Measurements from ENCODE around the gene TAGAP. TPM values are rescaled to one million over a fixed set of nuclear protein-coding genes. Genes with fewer than 3 reads are reported as not detected.
A peak's percentile ranks its signal among the peaks of the same experiment; 100 is the strongest.
"Not testable (repeated sequence)": the region's sequence is repeated elsewhere in the genome, so short reads cannot be mapped to it uniquely, and the experiment has no call there.

The TAGAP gene
- total RNA-seq, 1 experiment from 2014 or later: 5.7 TPM

DNA sequence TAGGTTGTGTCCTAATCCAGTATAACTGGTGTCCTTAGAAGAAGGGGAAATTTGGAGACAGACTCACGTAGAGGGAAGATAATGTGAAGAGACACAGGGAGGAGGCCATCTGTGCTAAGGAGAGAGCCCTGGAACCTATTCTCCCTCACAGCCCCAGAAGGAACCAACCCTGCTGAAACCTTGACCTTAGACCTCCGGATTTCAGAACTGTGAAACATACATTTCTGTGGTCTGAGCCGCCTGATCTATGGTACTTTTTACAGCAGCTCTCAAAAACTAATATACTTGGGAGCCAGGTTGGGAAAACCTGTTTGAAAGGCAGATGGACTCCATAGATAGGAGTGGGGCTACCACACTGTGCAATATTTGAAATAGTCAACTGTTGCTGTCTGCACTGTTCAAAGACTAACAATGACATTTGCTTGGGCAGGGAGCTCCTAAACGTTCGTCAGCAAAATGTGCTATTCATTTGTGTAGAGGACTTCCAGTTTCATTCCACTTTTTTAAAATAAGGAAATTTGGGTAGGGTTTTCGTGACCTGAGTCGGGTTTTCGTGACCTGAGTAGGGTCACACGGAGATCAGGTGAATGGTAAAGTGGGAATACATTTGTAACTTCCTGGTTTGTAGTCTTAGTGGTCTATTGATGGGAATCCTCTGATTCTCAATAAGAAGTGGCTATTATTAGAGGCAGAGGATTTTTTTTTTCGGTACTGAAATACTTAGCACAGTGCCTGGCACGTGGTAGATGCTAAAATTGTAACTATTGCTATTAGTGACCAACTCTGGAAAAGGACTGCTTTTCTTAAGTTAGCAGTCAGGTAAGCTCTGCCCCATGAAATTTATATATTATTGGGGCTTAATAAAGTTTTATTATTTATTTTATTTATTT lies 11.4 kb downstream of the TAGAP start:
- Histone ChIP-seq H3K4me3 (no peak overlapping the region), H3K27ac (no peak overlapping the region), H3K27me3 (replicated peaks) (no peaks in the 10 kb centered on the region), H3K36me3 (no peaks in the 10 kb centered on the region), H3K9me3 (replicated peaks) (no peaks in the 10 kb centered on the region), H3K4me1 (replicated peaks) (no peaks in the 10 kb centered on the region)
- DNase-seq (ENCODE audit: low read depth in 1 of 2, low spot score in 2 of 2): no peak

- no peak for DNase-seq (ENCODE audit: low read depth in 1 of 2, low spot score in 2 of 2)
- Histone ChIP-seq H3K4me1 (replicated peaks) (no peaks in the 10 kb centered on the region), H3K4me3 (no peak overlapping the region), H3K27ac (no peak overlapping the region), H3K9me3 (replicated peaks) (no peaks in the 10 kb centered on the region), H3K27me3 (replicated peaks) (no peaks in the 10 kb centered on the region), H3K36me3 (no peaks in the 10 kb centered on the region)
These were observed 12.9 kb downstream of the TAGAP start for GRCh38 chr6:159031846-159032245.

DNA sequence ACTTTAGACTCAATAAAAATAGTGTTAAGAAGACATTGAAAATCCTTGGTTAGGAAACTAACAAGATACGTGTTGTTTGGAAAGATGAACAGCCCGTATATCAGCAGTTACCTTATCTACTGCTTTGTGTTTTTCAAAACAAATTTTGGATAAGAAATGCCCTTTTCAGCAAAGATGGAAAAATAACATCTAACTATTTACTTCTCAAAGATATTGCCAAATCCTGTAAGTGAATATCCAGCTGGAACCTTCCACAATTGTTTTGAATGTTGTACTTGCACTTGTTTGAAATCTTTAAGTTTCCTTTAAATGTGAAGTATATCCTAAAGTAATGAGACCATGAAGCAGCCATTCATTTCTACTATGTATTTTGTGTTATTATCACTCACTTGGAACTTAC lies 14.6 kb downstream of the TAGAP start:
- H3K4me3 ChIP-seq: no peak overlapping the region
- H3K27ac ChIP-seq: no peak overlapping the region
- no peaks in the 10 kb centered on the region; the same call in 1 of the 2 replicates for H3K9me3 ChIP-seq (replicated peaks)
- no peaks in the 10 kb centered on the region for H3K27me3 ChIP-seq (replicated peaks)
- no peaks in the 10 kb centered on the region for H3K36me3 ChIP-seq
- H3K4me1 ChIP-seq (replicated peaks): no peaks in the 10 kb centered on the region
- no peak for DNase-seq (ENCODE audit: low read depth in 1 of 2, low spot score in 2 of 2)

GRCh38 chr6:159025224-159025623 lies 19.6 kb downstream of the TAGAP start:
- not testable (repeated sequence) for H3K27me3 ChIP-seq (replicated peaks); H3K27ac ChIP-seq; H3K9me3 ChIP-seq (replicated peaks); H3K4me1 ChIP-seq (replicated peaks); H3K4me3 ChIP-seq; H3K36me3 ChIP-seq; DNase-seq (ENCODE audit: low read depth in 1 of 2, low spot score in 2 of 2)

DNA sequence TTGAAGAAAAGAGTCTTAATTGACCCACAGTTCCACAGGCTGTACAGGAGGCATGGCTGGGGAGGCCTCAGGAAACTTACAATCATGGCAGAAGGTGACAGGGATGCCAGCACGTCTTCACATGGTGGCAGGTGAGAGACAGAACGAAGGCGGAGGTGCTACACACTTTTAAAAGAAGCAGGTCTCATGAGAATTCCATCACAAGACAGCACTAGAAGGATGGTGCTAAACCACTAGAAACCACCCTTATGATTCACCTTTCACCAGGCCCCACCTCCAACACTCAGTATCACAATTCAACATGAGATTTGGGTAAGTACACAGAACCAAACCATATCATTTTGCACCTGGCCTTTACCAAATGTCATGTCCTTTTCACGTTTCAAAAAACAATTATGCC lies 20.9 kb downstream of the TAGAP start:
- Histone ChIP-seq H3K27me3 (replicated peaks) (no peaks in the 10 kb centered on the region), H3K9me3 (replicated peaks) (no peaks in the 10 kb centered on the region; the same call in 1 of the 2 replicates), H3K27ac (no peak overlapping the region), H3K4me1 (replicated peaks) (no peaks in the 10 kb centered on the region), H3K36me3 (no peaks in the 10 kb centered on the region), H3K4me3 (no peak overlapping the region)
- DNase-seq (ENCODE audit: low read depth in 1 of 2, low spot score in 2 of 2): no peak

DNA sequence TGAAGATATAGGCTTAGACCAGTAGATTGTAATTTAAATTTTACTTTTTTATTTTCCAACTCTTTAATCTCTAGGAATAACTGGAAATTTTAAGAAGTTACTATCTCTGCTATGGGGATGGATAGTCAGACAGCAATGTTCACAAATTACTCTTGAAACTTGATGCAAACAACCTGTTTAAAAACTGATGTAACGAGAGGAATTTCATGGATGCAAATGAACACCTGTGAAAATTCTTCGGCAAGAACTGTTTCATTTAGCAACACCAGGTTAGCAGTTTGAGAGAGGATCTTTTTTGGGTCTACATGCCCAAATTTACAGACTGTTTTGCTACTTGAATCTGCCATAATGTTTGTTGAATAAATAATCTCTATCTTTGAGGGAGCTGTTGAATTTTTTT lies 24.8 kb downstream of the TAGAP start:
- H3K4me3 ChIP-seq: no peak overlapping the region
- H3K36me3 ChIP-seq: no peaks in the 10 kb centered on the region
- H3K27me3 ChIP-seq (replicated peaks): no peaks in the 10 kb centered on the region
- no peaks in the 10 kb centered on the region; the same call in 1 of the 2 replicates for H3K9me3 ChIP-seq (replicated peaks)
- H3K4me1 ChIP-seq (replicated peaks): no peaks in the 10 kb centered on the region
- no peak for DNase-seq (ENCODE audit: low read depth in 1 of 2, low spot score in 2 of 2)
- no peak overlapping the region for H3K27ac ChIP-seq

DNA sequence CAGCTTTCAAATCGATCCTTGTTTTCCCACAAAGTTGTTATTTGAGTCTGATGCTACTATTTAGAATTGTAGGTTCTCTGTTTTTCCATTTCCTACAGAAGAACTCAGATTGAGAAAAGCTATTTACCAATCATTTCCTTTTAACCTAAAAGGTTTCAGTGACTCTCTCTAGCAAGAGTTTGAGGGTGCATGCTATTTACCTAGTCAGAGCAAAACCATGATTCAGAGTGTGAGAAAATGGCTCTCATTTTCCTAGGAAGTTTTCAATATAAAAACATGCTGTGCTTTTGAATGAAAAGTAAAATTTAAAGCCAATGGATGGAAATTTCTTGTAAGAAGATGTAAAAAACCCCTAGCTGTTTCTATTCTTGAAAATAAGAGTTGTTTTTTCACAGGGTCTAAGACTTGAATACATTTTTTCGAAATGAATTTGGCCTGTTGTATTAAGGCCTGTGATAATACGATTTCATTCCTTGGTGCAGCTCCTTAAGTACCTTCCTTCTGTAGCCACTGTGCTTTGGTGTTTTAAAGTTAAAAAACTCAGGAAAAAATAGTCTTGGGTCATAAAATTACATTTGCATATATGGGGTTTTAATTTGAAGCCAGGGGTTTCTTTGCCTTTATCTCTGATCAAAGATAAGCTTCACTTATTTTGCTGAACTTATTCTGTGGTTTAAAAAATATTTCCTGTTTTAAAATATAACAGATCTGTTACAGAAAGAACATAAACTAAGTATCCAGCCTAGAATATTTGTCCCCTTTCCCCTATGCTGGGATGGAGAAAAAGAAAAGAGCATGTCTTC lies 26.8 kb downstream of the TAGAP start:
- Histone ChIP-seq H3K4me3 (no peak overlapping the region), H3K27me3 (replicated peaks) (no peaks in the 10 kb centered on the region), H3K9me3 (replicated peaks) (no peaks in the 10 kb centered on the region), H3K4me1 (replicated peaks) (no peaks in the 10 kb centered on the region), H3K27ac (no peak overlapping the region), H3K36me3 (no peaks in the 10 kb centered on the region)
- DNase-seq (ENCODE audit: low read depth in 1 of 2, low spot score in 2 of 2): no peak

GRCh38 chr6:159014406-159014805 lies 30.4 kb downstream of the TAGAP start:
- Histone ChIP-seq H3K27ac (no peak overlapping the region), H3K27me3 (replicated peaks) (no peaks in the 10 kb centered on the region), H3K4me3 (no peak overlapping the region), H3K4me1 (replicated peaks) (0 out of 2 replicates have a peak, but pooled peaks cover 5% of the 10 kb centered on the region), H3K36me3 (no peaks in the 10 kb centered on the region), H3K9me3 (replicated peaks) (no peaks in the 10 kb centered on the region)
- no peak for DNase-seq (ENCODE audit: low read depth in 1 of 2, low spot score in 2 of 2)

GRCh38 chr6:159013229-159013628 lies 31.6 kb downstream of the TAGAP start:
- Histone ChIP-seq H3K9me3 (replicated peaks) (no peaks in the 10 kb centered on the region), H3K4me1 (replicated peaks) (peaks cover 8% of the 10 kb centered on the region; the same call in 1 of the 2 replicates), H3K27me3 (replicated peaks) (no peaks in the 10 kb centered on the region), H3K36me3 (no peaks in the 10 kb centered on the region), H3K4me3 (no peak overlapping the region), H3K27ac (no peak overlapping the region)
- no peak for DNase-seq (ENCODE audit: low read depth in 1 of 2, low spot score in 2 of 2)

- Histone ChIP-seq H3K27ac (no peak overlapping the region), H3K9me3 (replicated peaks) (no peaks in the 10 kb centered on the region), H3K27me3 (replicated peaks) (no peaks in the 10 kb centered on the region), H3K4me1 (replicated peaks) (peaks cover 8% of the 10 kb centered on the region; the same call in 1 of the 2 replicates), H3K4me3 (no peak overlapping the region), H3K36me3 (no peaks in the 10 kb centered on the region)
- peak in 1 of 2 experiments; percentile 18 for DNase-seq (ENCODE audit: low read depth in 1 of 2, low spot score in 2 of 2)
These were observed 32.6 kb downstream of the TAGAP start for GRCh38 chr6:159012201-159012600.

DNA sequence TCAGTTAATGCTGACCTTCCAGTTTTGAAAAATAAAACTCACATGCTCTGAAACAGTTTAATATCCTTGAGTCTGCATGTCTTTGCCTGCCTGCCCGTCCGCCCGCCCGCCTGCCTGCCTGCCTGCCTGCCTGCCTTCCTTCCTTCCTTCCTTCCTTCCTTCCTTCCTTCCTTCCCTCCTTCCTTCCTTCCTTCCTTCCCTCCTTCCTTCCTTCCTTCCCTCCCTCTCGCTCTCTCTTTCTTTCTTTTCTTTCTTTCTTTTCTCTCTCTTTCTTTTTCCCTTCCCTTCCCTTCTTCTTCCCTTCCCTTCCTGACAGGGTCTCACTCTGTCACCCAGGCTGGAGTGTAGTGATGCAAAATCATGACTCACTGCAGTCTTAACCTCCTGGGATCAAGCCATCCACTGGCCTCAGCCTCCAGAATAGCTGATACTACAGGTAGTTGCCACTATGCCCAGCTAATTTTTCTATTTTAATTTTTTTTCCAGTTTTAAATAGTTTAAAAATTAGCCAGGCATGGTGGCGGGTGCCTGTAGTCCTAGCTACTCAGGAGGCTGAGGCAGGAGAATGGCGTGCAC lies 34.7 kb downstream of the TAGAP start:
- H3K27ac ChIP-seq; H3K4me1 ChIP-seq (replicated peaks); DNase-seq (ENCODE audit: low read depth in 1 of 2, low spot score in 2 of 2); H3K27me3 ChIP-seq (replicated peaks); H3K4me3 ChIP-seq; H3K36me3 ChIP-seq; H3K9me3 ChIP-seq (replicated peaks): not testable (repeated sequence)

GRCh38 chr6:159008656-159009288 lies 36.0 kb downstream of the TAGAP start:
- Histone ChIP-seq H3K4me1 (replicated peaks) (peaks cover 8% of the 10 kb centered on the region; the same call in 1 of the 2 replicates), H3K36me3 (no peaks in the 10 kb centered on the region), H3K27me3 (replicated peaks) (no peaks in the 10 kb centered on the region), H3K27ac (no peak overlapping the region), H3K9me3 (replicated peaks) (no peaks in the 10 kb centered on the region), H3K4me3 (no peak overlapping the region)
- peak in 1 of 2 experiments; percentile 29 for DNase-seq (ENCODE audit: low read depth in 1 of 2, low spot score in 2 of 2)

- Histone ChIP-seq H3K36me3 (no peaks in the 10 kb centered on the region), H3K9me3 (replicated peaks) (no peaks in the 10 kb centered on the region), H3K27ac (no peak overlapping the region), H3K4me1 (replicated peaks) (peaks cover 11% of the 10 kb centered on the region), H3K4me3 (no peak overlapping the region), H3K27me3 (replicated peaks) (no peaks in the 10 kb centered on the region)
- no peak for DNase-seq (ENCODE audit: low read depth in 1 of 2, low spot score in 2 of 2)
These were observed 37.3 kb downstream of the TAGAP start for GRCh38 chr6:159007510-159007909.

Data from SJSA1 (cell line).